ENCODE measurements around the gene CNNM4. TPM values are rescaled to one million over a fixed set of nuclear protein-coding genes. Genes with fewer than 3 reads are reported as not detected.

The CNNM4 gene
- total RNA-seq, 1 donor from 2014 or later, result 8.3 TPM

DNA sequence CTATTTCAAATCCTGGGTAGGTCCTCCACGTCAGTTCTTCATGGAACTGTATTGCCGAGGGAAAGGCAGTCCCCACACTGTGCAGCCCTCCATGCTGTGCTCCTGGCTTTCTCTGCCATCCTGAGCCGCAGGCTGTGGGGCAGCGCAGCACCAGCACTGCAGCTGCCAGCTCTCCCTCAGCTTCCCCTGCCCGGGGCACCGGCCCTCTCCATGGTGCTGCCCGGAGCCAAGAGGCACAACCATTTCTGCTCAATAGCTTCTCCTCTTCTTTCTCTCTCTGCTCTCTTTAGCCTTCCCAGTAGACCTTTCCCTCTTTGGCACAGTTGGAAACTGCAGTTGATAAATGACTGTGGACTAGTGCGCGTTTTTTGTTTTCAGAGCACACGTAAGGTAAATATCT is 71.0 kb downstream of the CNNM4 start:
- Histone ChIP-seq H3K27me3 (no peaks in the 10 kb centered on the region), H3K36me3 (peaks cover 0 to 66% of the 10 kb centered on the region in 2 donors), H3K4me1 (peaks cover 12% of the 10 kb centered on the region), H3K4me3 (no peak overlapping the region), H3K9me3 (no peaks in the 10 kb centered on the region), H3K27ac (no peak overlapping the region)
- DNase-seq (ENCODE audit: extremely low spot score in 2 of 2), result no peak
- intact Hi-C loops (cut with DNase I), result no loop called here
- TF ChIP-seq POLR2AphosphoS5 (IDR thresholded peaks at IDR 0.05; ENCODE audit: insufficient read depth in 1 of 2, low read depth in 1 of 2) (no peak), POLR2A (IDR thresholded peaks at IDR 0.05) (no peak)
- TF ChIP-seq, protein P1, sequence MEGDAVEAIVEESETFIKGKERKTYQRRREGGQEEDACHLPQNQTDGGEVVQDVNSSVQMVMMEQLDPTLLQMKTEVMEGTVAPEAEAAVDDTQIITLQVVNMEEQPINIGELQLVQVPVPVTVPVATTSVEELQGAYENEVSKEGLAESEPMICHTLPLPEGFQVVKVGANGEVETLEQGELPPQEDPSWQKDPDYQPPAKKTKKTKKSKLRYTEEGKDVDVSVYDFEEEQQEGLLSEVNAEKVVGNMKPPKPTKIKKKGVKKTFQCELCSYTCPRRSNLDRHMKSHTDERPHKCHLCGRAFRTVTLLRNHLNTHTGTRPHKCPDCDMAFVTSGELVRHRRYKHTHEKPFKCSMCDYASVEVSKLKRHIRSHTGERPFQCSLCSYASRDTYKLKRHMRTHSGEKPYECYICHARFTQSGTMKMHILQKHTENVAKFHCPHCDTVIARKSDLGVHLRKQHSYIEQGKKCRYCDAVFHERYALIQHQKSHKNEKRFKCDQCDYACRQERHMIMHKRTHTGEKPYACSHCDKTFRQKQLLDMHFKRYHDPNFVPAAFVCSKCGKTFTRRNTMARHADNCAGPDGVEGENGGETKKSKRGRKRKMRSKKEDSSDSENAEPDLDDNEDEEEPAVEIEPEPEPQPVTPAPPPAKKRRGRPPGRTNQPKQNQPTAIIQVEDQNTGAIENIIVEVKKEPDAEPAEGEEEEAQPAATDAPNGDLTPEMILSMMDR (IDR thresholded peaks at IDR 0.05), result no peak

DNA sequence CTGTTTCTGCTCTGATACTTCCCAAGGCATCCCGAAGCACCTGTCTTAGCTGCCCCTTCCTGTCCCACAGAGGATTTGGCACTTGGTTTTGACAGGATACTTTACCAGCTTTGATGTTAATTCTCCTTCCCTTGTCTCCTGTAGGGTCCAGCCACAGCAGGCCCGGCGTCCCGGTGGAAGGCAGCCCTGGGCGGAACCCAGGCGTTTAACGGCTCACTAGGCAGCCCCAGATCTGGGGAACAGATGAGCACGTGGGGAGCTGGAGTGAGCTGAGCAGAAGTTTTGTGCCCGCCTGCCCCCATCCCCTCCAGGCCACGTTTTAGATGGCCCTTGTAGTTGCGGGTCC is 71.7 kb downstream of the CNNM4 start:
- Histone ChIP-seq H3K4me3 (no peak overlapping the region), H3K9me3 (no peaks in the 10 kb centered on the region), H3K27ac (no peak overlapping the region), H3K36me3 (peaks cover 0 to 59% of the 10 kb centered on the region in 2 donors), H3K27me3 (no peaks in the 10 kb centered on the region), H3K4me1 (peaks cover 12% of the 10 kb centered on the region)
- intact Hi-C loops (cut with DNase I), result no loop called here
- no peak for DNase-seq (ENCODE audit: extremely low spot score in 2 of 2)
- no peak for TF ChIP-seq POLR2A (IDR thresholded peaks at IDR 0.05)
- TF ChIP-seq, protein P1 (IDR thresholded peaks at IDR 0.05), result no peak

DNA sequence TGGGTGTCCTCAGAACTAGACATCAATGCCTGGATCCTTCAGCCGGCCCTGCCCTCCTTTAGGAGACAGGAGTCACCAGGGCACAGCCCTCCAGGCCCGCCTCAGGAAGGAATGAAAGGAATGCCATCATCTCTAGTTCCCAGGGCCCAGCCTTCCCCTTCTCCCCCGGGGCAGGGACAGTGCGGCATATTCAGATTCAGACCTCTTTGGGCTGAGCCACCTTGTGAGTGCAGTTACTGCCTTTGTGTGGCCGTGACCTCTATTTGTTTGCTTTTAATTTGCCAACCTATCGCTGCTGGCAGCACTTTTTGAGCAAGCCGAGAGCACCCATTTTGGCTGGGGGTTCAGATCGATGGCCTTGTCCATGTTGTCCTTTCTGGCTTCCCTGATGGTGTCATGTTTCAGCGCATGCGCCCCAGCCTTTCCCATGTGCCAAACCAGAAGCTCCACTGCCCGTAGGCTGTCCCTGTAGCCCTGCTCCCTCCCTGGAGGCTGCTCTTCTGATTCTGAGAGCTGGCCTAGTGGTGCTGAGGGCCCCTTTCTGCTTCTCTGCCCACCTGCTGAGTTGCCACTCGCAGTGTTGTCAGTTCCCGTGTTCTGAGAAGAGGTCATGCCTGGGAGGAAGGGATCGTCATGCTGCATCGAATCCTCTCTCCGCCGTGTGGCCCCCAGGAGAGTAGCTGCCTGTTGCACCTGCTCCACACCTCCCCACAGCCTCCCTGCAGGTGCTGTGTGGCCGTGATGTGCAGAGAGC is 72.2 kb downstream of the CNNM4 start:
- Histone ChIP-seq H3K36me3 (peaks cover 0 to 53% of the 10 kb centered on the region in 2 donors), H3K27ac (no peak overlapping the region), H3K27me3 (no peaks in the 10 kb centered on the region), H3K9me3 (no peaks in the 10 kb centered on the region), H3K4me1 (peaks cover 12% of the 10 kb centered on the region), H3K4me3 (no peak overlapping the region)
- no peak for DNase-seq (ENCODE audit: extremely low spot score in 2 of 2)
- TF ChIP-seq POLR2A (IDR thresholded peaks at IDR 0.05) (no peak), POLR2AphosphoS5 (IDR thresholded peaks at IDR 0.05; ENCODE audit: insufficient read depth in 1 of 2, low read depth in 1 of 2) (peak in 1 of 2 donors; percentile 5)
- intact Hi-C loops (cut with DNase I), result no loop called here

DNA sequence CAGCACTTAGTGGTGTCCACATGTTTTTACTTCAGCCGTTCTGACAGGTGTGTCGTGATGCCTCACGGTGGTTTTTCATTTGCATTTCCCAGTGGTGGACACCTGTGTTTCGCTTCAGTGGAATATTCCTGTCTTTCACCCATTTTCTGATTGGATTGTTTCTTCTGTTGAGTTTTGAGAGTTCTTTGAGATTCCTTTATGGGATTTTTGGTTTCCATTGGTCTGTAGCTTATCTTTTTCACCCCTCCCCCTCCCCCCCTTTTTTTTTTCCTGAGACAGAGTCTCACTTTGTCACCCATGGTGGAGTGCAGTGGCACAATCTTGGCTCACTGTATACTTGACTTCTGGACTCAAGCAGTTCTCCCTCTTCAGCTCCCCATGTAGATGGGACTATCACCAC is 75.1 kb downstream of the CNNM4 start:
- intact Hi-C loops (cut with DNase I), result no loop called here
- Histone ChIP-seq H3K36me3 (peaks cover 0 to 27% of the 10 kb centered on the region in 2 donors), H3K9me3 (no peaks in the 10 kb centered on the region), H3K27me3 (no peaks in the 10 kb centered on the region), H3K27ac (no peak overlapping the region), H3K4me1 (peaks cover 27% of the 10 kb centered on the region), H3K4me3 (no peak overlapping the region)
- DNase-seq (ENCODE audit: extremely low spot score in 2 of 2), result no peak
- TF ChIP-seq POLR2A (IDR thresholded peaks at IDR 0.05) (no peak), POLR2AphosphoS5 (IDR thresholded peaks at IDR 0.05; ENCODE audit: insufficient read depth in 1 of 2, low read depth in 1 of 2) (no peak)
- TF ChIP-seq, protein P1 (IDR thresholded peaks at IDR 0.05), result no peak

DNA sequence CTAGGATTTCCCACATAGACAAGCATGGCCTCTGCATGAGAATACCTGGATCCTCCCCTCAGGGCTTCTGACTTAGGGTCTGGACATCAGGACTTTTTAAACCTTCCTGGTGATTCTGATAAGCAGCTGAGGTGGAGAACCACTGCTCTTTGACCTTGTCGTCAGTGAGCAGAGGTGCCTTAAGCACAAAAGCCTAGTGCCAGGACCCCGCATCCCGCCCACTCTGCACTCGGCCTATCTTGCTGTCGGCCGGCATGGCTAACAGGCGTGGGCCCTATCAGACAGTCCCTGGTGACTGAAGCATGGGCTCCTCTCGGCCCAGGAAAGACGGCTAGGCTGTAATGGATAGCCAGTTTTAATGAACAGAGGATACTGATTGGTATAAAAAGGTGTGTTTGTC is 76.9 kb downstream of the CNNM4 start:
- TF ChIP-seq POLR2AphosphoS5 (IDR thresholded peaks at IDR 0.05; ENCODE audit: insufficient read depth in 1 of 2, low read depth in 1 of 2) (no peak), POLR2A (IDR thresholded peaks at IDR 0.05) (no peak)
- TF ChIP-seq, protein P1 (IDR thresholded peaks at IDR 0.05), result no peak
- H3K27ac ChIP-seq, result no peak overlapping the region
- H3K4me1 ChIP-seq, result peaks cover 22% of the 10 kb centered on the region
- H3K27me3 ChIP-seq, result no peaks in the 10 kb centered on the region
- H3K36me3 ChIP-seq, result peaks cover 0 to 11% of the 10 kb centered on the region in 2 donors
- intact Hi-C loops (cut with DNase I), result no loop called here
- H3K9me3 ChIP-seq, result no peaks in the 10 kb centered on the region
- no peak for DNase-seq (ENCODE audit: extremely low spot score in 2 of 2)
- no peak overlapping the region for H3K4me3 ChIP-seq
